ENCODE measurements around the gene KMO.

KMO gene

DNA sequence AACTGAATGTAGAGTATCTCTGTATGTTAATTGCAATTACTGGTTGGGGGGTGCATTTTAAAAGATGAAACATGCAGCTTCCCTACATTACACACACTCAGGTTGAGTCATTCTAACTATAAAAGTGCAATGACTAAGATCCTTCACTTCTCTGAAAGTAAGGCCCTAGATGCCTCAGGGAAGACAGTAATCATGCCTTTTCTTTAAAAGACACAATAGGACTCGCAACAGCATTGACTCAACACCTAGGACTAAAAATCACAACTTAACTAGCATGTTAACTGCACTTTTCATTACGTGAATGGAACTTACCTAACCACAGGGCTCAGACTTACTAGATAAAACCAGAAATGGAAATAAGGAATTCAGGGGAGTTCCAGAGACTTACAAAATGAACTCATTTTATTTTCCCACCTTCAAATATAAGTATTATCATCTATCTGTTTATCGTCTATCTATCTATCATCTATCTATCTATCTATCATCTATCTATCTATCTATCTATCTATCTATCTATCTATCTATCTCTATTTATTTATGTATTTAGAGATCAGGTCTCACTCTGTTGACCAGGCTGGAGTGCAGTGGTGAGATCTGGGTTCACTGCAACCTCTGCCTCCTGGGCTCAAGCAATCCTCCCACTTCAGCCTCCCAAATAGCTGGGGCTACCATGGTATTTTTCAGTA is 60.2 kb downstream of the KMO start:
- DNase-seq (ENCODE audit: low read depth in 2 of 2), result no peak

DNA sequence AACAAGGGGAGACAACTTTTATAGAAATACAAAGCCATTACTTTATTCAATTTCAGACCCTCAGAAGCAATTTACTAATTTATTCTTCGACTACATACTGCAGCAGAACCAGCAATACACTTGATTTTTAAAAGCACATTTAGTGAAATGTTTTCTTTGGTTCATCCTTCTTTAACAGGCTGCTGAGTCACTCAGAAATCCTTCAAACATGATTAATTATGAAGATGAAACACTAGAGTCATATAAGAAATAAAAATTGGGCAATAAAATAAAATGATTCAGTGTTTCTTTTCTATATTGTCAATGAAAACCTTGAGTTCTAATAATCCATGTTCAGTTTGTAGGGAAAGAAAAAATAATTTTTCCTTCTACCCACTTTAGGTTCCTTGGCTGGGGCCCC is 61.0 kb downstream of the KMO start:
- no peak for DNase-seq (ENCODE audit: low read depth in 2 of 2)

DNA sequence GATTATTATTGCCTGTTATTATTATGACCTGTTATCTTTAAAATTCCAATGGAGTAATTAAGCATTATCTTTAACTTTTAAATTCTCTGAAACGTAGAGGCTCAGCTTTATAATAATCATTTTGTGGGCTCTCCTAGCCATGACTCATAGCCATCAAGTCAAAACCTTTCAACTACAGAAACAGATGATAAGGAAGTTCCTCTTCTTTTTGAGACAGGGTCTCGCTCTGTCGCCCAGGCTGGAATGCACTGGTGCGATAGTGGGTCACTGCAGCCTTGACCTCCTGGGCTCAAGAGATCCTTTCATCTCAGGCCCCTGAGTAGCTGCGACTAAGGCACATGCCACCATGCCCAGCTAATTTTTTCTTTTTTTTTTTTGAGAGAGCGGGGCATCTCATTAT is 64.5 kb downstream of the KMO start:
- DNase-seq (ENCODE audit: low read depth in 2 of 2), result no peak

DNA sequence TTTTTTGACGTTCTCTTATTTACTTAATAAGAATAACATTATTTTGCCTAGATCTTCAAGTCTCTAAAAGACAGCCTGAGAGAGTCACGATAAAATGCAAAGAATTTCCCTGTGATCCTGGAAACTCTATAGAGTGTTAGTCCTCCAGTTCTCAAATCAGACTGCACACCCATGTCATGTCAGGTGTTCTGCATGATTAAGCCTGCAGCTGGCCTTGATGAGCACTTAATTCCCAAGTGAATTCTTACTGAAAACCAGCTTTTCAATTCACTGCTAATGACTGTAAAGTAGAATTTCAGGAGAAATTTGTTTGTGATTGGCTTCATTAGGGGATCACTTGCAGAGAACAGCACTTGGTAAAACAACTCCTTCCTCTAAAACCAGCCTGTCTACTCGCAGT is 66.1 kb downstream of the KMO start:
- no peak for DNase-seq (ENCODE audit: low read depth in 2 of 2)

DNA sequence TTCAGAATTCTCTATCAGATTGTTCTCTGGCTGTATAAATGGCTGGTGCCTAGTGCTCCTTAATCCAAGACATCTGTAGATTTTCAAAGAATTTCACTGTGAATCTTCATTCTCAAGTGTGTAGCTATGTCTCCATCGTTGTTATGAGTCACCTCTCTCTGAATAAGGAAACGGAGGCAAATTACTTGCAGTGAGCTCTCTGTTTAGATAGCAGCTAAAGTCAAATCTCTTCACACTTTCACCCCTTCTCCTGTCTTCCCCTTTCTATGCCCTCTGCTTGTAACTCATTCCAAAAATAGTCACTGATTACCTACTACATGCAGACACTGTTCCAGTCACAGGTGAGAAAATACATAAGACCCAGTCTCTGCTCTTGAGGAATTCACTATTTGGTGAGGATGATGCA is 68.3 kb downstream of the KMO start:
- DNase-seq (ENCODE audit: low read depth in 2 of 2), result no peak

DNA sequence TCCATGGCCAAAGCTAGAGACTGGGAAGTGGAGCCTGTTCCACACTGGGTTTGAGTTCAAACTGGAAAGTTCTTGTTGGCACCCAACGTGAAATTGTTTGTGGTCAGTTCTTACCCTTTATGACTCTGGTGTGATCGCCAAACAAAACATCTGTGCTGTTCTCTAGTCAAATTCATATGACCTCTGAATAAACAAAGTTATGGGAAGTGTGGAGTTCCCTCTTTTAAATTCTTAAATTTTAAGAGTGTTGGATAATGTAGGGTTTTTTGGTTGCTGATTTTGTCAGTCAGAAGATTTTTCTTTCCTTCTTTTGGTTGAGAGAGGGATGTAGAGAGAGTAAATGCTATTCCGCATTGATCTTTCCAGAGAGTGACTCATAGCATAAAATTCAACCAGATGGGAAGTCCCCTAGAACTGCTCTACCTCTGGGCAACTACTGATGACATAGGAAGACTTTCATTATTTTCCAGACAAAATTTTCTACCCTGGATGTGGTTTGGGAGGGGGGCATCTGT is 71.6 kb downstream of the KMO start:
- no peak for DNase-seq (ENCODE audit: low read depth in 2 of 2)

DNA sequence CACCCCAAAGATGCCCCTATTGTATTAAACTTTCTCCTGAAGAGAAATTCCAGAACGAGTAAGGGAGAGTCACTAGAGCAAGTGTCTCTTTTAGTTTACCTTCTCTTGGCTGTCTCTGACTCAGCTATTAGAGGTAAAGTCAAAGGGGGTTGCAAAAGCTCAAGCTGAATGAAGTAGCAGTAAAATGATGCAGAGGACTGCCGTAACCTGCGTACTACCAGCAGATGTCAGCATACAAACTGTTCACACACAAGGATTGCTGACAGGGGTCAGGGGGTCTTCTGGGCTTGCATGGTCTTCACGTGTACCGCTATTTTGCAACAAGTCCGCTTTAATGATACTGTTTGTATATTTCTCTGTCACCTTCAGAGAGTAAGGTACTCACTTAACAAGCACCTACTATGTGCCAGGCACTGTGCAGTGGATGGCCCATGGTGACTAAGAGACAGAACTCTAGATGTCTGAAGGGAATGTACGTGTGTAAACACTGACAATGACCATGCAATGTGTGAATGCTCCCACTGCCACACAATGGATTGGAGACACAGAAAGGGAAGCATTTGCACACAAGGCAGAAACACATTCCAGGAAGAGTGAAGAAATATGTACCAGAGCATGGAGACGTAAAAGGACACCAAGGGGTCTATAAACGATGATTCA is 73.1 kb downstream of the KMO start:
- no peak for DNase-seq (ENCODE audit: low read depth in 2 of 2)

DNA sequence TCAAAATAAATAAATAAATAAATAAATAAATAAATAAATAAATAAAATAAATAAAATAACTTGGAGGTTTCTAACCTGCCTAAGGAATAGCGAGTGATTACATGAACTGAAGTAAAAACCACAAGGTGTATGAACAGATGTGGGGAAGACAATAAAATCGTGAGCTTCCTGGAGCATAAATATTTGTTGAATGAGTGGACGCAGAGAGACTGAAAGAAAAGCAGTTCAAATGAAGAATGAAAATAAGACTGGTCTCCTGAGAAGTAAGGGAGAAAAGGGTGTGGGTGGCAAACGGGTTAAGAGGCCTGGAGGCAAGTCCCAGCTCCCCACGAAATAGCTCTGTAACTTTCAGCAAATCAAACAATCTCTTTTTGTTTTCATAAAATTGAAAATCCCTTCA is 74.4 kb downstream of the KMO start:
- no peak for DNase-seq (ENCODE audit: low read depth in 2 of 2)

DNA sequence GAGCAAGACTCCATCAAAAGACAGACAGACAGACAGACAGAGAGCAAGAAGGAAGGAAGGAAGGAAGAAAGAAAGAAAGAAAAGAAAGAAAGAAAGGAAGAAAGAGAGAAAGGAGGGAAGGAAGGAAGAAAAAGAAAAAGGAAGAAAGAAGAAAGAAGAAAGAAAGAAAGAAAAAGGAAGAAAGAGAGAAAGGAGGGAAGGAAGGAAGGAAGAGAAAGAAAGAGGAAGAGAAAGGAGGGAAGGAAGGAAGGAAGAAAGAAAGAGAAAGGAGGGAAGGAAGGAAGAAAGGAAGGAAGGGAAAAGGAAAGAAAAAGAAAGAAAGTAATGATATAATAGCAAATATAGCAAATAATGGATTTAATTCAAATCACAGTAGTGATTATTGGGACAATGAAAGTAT is 75.3 kb downstream of the KMO start:
- DNase-seq (ENCODE audit: low read depth in 2 of 2), result no peak

DNA sequence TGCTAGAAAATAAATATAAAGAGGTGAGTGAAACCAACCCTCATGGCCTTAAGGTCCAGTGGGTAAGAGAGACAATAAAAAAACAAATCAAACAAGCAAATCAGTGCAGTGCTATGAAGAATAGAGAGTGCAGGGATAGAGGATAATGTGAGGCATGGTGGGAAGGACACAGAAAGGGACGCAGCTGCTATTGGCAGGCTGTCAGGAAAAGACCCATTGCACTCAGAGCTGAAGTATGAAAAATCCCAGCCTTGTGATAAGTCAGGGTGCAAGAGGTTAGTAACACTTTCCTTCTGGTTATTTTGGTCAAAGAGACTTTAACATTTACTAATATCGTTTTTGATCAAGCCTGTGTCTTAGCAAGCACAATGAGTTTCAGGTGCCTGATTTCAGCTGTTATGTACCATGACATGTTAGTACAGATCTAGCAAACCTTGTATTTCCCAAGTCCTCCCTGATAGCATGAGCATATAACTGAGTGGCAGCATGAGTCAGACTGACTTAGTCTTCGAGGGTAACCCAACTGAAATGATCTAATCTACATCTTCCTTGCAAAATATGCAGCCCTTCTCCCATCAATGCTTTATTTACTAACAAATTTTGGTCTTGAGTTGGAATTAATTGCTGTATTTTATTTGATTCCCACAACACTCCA is 76.3 kb downstream of the KMO start:
- DNase-seq (ENCODE audit: low read depth in 2 of 2), result no peak

DNA sequence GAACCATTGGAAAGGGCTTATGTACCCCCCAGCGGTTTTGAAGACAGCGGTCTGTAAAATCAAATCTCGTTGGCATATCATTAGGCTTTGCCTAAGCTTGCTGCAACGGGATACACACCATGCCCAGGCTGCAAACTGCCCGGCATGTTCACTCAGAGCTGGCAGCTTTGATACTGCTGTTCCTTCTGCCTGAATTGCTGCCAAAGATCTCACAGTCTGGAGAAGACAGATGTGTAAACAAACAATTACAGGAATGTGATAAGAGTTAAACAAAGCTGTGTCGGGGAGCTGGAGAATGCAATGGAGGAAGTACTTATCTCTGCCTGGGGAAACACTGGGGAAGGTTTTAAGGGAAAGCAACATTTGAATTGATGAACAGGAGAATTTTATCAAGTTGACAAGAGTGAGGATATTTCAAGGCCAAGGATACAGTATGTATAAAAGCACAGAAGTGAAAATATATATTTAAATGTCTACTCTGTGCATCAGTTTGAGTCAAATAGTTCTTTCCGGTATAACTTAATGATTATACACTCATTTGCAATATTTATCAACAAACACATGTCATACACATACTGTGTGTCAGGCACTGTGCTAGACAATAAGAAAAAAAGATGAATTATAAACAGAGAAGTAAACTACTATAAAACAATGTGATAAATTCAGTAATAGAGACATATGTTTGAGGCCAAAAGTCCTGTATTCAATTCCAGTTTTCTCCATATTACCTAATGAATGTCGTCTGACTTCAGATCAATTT is 78.1 kb downstream of the KMO start:
- DNase-seq (ENCODE audit: low read depth in 2 of 2), result no peak

DNA sequence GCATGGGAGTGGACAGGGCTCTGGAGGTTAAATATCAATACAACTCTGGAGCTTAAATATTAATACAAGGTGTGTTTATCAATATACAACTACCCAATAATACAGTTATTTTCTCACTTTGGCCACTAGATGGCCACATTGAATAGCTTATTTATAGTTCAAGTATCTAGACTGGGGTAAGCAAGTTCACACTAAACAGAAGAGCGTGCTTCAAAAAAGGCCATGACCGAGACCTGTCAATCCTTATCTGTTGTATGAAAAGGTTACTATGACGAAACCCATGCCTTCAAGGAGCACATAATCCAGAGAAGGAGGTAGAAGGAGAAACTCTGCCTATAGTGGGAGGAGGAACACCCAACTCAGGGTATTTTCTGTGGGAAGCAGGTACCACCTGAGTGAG is 78.9 kb downstream of the KMO start:
- DNase-seq (ENCODE audit: low read depth in 2 of 2), result no peak

DNA sequence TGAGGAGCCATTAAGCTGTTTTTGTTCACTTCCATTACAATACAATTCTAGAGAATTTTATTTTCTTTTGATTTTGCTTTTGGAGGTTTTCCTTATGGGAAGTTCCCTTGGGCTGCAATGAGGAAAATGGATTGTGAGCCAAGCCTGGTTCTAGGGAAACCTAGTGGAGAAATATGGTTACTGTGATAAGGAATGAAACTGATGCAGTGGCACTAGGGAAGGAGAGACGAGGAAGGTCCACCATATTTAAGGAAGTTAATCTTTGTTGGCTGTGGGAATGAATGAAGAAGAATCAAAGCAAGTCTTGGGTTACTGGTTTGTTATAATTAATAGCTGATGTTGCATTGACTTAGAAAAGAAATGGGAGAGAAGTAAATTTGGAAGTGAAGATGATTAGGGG is 79.6 kb downstream of the KMO start:
- no peak for DNase-seq (ENCODE audit: low read depth in 2 of 2)

DNA sequence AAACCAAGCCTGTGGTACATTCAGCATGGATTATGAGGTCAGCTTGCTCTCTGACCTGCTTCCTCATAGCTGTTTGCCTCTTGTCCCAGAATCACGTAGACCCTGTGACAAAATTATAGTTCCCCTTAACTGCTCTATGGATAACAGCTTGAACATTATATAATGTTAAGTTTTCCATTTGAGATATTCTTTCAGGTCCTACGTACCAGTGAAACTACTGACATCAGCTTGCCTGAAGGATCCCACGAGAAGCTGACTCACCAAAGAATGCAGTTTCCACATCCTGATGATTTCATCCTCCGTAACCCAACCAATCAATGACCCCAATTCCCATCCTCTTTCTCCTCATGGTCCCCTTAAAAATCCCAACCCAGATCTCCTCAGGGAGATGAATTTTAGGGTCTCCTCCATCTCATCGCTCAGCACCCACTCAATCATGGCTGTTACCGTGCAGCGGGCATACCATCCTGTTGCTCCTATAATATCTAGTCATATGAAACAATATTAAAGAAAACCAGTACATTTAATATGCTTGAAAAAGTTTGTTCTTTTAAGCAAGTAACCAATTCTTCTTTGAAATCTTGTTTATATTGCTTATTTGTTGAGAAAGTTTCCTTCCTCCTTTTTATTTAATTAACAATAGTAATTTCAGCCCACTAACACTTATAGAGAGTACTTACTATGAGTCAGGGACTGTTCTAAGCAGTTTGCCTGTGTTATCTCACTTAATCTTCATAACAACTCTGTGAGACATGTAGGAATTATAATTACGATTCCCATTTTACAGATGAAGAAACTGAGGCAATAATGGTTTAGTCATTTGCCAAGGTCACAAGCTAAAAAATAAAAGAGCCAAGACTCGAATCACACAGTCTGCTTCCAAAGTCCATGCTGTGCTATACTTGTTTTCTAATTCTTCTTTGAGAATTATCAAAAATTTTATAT is 80.6 kb downstream of the KMO start:
- no peak for DNase-seq (ENCODE audit: low read depth in 2 of 2)

DNA sequence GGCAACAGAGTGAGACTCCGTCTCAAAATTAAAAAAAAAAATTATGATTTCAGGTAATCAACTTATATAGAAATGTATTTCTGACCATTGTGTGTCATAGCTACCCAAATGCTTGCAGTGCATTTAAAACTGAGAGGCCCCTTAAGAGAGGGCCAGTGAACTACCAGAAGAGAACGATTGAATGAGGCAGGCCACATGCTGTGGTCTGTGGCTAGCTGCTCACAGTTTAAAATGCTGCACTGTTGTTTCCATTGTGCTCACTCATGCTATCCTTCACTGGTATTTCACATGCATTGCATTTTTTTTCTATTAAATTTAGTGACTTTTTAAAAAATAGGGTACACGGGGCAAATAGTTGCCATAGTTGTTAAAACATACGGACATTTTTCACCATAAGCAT is 82.0 kb downstream of the KMO start:
- DNase-seq (ENCODE audit: low read depth in 2 of 2), result no peak

DNA sequence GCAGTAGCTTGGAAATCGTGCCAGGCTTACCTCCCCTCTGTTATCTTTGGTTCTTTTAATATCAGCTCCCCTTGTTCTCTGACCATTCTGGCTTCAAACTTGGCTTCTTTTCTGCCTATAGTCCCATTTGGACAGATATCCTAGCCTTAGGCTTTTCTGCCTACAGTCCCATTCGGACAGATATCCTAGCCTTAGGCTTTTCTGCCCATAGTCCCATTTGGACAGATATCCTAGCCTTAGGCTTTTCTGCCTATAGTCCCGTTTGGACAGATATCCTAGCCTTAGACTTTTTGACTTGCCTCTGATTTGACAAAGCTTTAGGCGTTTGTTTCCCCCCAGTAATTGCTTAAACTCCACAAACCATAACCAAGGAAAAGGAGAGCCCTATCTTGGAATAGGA is 82.4 kb downstream of the KMO start:
- no peak for DNase-seq (ENCODE audit: low read depth in 2 of 2)

DNA sequence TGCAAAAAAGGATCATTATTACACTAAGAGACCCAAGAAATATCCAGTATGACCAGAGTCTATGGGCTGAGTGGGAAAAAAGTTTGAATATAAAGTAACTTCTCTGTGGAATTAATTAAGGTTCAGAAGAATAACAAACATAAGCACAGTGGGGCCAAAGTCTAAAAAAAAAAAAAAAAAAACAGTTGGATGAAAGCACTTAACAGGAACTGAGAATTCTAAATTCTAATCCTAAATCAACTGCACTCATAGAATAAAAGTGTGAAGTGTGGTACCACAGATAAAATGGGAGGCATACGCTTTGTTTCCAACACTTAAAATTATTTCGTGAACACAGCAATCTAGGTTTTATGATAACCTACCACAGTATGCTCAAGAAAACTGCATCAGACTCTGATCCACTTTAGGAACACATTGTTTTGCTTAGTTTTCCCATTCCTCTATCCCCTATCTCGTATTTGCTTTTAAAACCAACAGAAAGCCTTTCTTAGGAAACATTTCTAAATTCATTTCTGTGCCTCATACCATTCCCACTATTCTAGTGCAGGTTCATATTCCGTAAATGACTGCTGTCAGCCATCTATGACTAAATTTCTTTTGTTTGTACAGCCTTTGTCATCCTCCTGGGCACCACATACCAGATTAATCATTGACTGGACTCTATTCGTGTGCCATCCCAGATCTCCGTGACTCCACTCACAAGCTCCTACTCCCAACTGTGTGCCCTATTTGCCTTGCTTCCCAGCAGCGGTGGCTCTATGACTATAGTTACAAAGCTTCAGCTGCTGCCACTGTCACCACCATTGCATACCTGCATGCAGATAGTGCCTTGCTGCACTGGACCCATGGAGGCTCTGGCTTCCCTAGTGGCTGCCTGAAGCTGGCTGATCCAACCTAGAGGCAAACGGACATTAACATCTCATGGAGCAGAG is 83.1 kb downstream of the KMO start:
- DNase-seq (ENCODE audit: low read depth in 2 of 2), result no peak

DNA sequence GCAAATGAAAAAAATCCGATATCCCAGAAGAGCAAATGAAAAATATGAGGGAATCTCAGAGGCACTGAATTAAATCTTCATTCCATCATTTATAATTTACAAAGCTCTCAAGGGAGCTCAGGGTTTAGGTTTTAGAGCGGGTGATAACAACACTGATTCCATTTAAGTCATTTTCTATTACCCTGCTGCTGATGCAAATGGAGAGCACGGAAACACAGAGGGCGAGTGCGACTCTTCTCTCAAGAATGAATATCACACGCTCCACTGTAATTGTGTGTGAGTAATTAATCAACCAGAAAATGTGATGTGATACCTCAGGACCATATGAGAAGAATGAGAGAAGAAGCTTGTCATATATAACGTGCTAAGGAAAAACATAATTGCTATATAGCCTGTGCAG is 85.2 kb downstream of the KMO start:
- no peak for DNase-seq (ENCODE audit: low read depth in 2 of 2)

DNA sequence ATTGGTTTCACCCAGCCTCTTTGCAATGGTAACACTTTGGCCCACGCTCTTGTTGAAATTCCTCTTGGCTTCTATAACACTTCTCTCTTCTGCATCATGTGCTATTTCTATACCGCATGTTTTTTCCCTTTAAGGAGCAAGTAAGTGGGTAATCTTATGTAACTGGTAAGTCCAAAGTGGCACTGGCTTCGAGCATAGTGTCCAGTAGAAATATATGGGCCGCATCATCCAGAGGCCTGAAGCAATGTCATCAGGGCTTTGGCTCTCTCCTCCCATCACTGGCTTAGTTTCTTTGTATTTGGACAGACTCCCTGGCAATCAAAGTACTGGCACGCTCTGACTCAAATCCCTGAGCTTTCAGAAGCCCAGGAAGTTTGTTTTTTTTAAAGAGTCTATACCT is 90.5 kb downstream of the KMO start:
- no peak for DNase-seq (ENCODE audit: low read depth in 2 of 2)

DNA sequence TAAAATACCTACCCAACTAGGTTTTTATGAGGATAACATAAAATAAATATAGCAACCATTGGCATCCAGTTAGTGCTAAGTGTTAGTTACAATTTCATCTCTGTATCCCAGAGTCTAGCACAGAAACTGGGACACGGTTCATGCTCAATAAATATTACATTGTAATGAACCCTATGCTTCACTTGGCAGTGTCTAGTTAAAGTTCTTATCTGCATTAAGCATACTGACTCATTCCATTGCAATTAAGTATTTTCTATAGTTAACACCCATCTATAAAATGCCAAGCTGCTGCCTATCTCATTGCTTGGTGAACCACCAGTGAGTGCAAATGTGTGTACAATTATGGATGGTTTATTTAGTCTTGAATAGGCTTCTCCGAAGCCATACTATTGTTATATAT is 92.8 kb downstream of the KMO start:
- DNase-seq (ENCODE audit: low read depth in 2 of 2), result no peak

Data from stimulated activated CD8-positive, alpha-beta memory T cell treated with anti-CD3 and anti-CD28 coated beads, Interleukin-7, amount 100 ng/mL, for 4 hours (primary cell).